K562 (cell line): Measurements from ENCODE around the gene NUP210. TPM values are rescaled to one million over a fixed set of nuclear protein-coding genes. Genes with fewer than 3 reads are reported as not detected.

ENCODE experiments used
- EP300 ChIP-seq: IDR thresholded peaks from 2 replicates; pipeline ENCODE4 v1.6.1; 2012; ENCODE audit warnings: low read length, improper control_type of control experiment
- MAFG ChIP-seq: fragments of 450-650 bp; conservative IDR thresholded peaks from 2 replicates; pipeline ENCODE4 v1.6.1; 2016; ENCODE audit warnings: missing genetic modification characterization, missing compliant biosample characterization
- NFE2 ChIP-seq: IDR thresholded peaks from 2 replicates; pipeline ENCODE4 v1.6.1; 2014; ENCODE audit warnings: antibody characterized with exemption, low read depth
- NFIC ChIP-seq: fragments of 450-650 bp; IDR thresholded peaks from 2 replicates; pipeline ENCODE4 v1.6.1; 2017; ENCODE audit warnings: mild to moderate bottlenecking, inconsistent platforms
- PURB ChIP-seq: sonication (generic); formaldehyde crosslinking; IDR thresholded peaks from 2 replicates; pipeline ENCODE4 v1.9.0; 2021; ENCODE audit warnings: low read depth, mild to moderate bottlenecking, missing genetic modification reagents
- RBBP5 ChIP-seq: fragments of 200-600 bp; sonication (generic); IDR thresholded peaks from 2 replicates; pipeline ENCODE4 v1.6.1; 2012; ENCODE audit warnings: borderline replicate concordance, mild to moderate bottlenecking, low read length, control low read depth, inconsistent platforms; ENCODE audit not compliant: insufficient read depth, poor library complexity, severe bottlenecking
- SOX6 ChIP-seq: fragments of 450-650 bp; IDR thresholded peaks from 2 replicates; pipeline ENCODE4 v1.6.1; 2014; ENCODE audit warnings: mild to moderate bottlenecking
- ZBTB1 ChIP-seq: sonication (generic); formaldehyde crosslinking; IDR thresholded peaks from 2 replicates; pipeline ENCODE4 v1.8.1; 2023; ENCODE audit warnings: missing genetic modification reagents, low read depth, mild to moderate bottlenecking, borderline replicate concordance
- ZBTB9 ChIP-seq: fragments of 450-650 bp; formaldehyde crosslinking; IDR thresholded peaks from 2 replicates; pipeline ENCODE4 v1.4.0; 2020; ENCODE audit warnings: mild to moderate bottlenecking, moderate library complexity
- ZNF143 ChIP-seq: sonication (generic); formaldehyde crosslinking; IDR thresholded peaks from 2 replicates; pipeline ENCODE4 v1.9.0; 2022; ENCODE audit warnings: mild to moderate bottlenecking, missing genetic modification reagents
- ZNF253 ChIP-seq: fragments of 250-450 bp; sonication (Bioruptor Pico); conservative IDR thresholded peaks from 2 replicates; pipeline ENCODE4 v1.6.1; 2021; ENCODE audit warnings: mild to moderate bottlenecking
- polyA plus RNA-seq, 8 experiments: library from polyadenylated mRNA; depleted of rRNA in 4 of 8; stranded (reverse) in 5 of 8; unstranded in 3 of 8; fragments of >200 nt; fragmentation: Nextera tagmentation in 2 of 8; fragmentation: Illumina TruSeq in 1 of 8; extraction: Ambion mirVana in 2 of 8; extraction: Trizol in 1 of 8; gene quantifications; 2 replicates each; pipeline versions ENCODE4 v1.2.1 to v1.2.3, GENCODE V29; 2011 to 2014; ENCODE audit warnings: inconsistent platforms in 1 of 8, missing spikeins in 1 of 8
- total RNA-seq, 7 experiments: library from RNA; depleted of rRNA in 6 of 7; stranded (reverse); fragments of >200 nt in 6 of 7; fragmentation: Illumina TruSeq in 2 of 7; extraction: Trizol in 2 of 7; gene quantifications; 2 replicates each; pipeline versions ENCODE4 v1.2.1 to v1.2.3, GENCODE V29; 2011 to 2021; ENCODE audit warnings: low replicate concordance in 1 of 7

Gene NUP210
- total and polyA plus RNA-seq, 9 of the 15 experiments (the other 6 are each of a cell fraction or from before 2014, with no cell fraction given) = 1.2 to 138 (median 44.0) TPM

GRCh38 chr3:13424141-13424844 is 4.2 kb upstream of the NUP210 start (continued):
- TF ChIP-seq NFE2 (peak; percentile 37; the same call in 1 of the 2 replicates), RBBP5 (no peak), ZNF253 (CRISPR knock-in tag) (no peak), ZBTB9 (CRISPR knock-in tag) (0 out of 2 replicates have a peak, but pooled peaks have one; percentile 19), ZNF143 (CRISPR knock-in tag) (no peak), MAFG (0 out of 2 replicates have a peak, but pooled peaks have one; percentile 28), PURB (CRISPR knock-in tag) (no peak), NFIC (peak; percentile 39), SOX6 (0 out of 2 replicates have a peak, but pooled peaks have one; percentile 35), EP300 (0 out of 2 replicates have a peak, but pooled peaks have one; percentile 4), ZBTB1 (CRISPR knock-in tag) (no peak)
